ENCODE measurements around the gene SYDE1.

DNA sequence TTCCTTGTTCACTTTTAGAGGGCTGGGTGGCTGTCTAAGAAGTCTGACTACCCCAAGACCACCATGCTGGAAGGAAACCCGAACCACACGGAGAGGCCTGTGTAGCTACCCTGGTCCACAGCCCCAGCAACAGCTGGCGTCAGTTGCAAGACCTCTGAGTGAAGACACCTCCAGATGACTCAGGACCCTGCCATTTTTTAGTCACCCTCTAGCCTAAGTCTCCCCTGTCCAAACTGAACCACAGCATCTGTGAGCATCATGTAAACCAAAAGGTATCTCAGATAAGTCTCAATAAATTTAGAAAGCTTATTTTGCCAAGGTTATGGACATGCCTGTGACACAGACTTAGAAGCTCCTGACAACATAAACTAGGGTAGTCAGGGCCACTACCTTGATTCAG lies 2.2 kb upstream of the SYDE1 start:
- TF ChIP-seq, protein P1, sequence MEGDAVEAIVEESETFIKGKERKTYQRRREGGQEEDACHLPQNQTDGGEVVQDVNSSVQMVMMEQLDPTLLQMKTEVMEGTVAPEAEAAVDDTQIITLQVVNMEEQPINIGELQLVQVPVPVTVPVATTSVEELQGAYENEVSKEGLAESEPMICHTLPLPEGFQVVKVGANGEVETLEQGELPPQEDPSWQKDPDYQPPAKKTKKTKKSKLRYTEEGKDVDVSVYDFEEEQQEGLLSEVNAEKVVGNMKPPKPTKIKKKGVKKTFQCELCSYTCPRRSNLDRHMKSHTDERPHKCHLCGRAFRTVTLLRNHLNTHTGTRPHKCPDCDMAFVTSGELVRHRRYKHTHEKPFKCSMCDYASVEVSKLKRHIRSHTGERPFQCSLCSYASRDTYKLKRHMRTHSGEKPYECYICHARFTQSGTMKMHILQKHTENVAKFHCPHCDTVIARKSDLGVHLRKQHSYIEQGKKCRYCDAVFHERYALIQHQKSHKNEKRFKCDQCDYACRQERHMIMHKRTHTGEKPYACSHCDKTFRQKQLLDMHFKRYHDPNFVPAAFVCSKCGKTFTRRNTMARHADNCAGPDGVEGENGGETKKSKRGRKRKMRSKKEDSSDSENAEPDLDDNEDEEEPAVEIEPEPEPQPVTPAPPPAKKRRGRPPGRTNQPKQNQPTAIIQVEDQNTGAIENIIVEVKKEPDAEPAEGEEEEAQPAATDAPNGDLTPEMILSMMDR (IDR thresholded peaks at IDR 0.05): no peak
- TF ChIP-seq EP300 (IDR thresholded peaks at IDR 0.05): no peak

Data from esophagus muscularis mucosa (tissue), 3 donors.